Activated gamma-delta T cell (primary cell): ENCODE data around the gene CD209.

Experiments
- DNase-seq: peaks from one replicate; lab custom pipeline; 2025; lab: John Stamatoyannopoulos, UW

The CD209 gene

DNA sequence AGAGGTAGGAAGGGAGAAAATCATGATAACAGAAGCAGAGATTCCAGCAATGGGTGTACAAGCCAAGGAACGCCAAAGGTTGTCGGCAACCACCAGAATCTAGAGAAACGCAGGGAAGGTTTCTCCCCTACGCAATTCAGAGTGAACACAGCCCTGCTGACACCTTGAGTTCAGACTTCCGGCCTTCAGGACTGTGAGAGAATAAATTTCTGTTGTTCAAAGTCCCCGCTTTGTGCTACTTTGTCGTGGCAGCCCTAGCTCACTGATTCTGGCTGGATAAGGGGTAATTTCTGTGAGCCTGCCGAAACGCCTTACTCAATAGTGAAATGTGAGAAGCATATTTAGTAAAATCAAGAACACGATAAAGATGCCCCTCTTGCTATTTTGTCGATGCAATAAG, 10.1 kb downstream of the CD209 start:
- no peak for DNase-seq

DNA sequence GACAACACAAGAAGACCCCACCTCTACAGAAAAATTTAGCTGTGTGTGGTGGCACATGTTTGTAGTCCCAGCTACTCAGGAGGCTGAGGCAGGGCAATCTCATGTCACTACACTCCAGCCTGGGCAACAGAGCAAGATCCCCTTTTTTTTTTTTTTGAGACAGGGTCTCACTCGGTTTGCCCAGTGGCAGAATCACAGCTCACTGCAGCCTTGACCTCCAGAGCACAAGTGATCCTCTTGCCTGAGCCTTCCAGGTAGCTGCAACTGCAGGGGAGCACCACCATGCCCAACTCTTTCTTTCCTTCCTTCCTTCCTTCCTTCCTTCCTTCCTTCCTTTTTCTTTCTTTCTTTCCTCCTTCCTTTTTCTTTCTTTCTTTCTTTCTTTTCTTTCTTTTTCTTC, 11.2 kb downstream of the CD209 start:
- DNase-seq, result no peak

DNA sequence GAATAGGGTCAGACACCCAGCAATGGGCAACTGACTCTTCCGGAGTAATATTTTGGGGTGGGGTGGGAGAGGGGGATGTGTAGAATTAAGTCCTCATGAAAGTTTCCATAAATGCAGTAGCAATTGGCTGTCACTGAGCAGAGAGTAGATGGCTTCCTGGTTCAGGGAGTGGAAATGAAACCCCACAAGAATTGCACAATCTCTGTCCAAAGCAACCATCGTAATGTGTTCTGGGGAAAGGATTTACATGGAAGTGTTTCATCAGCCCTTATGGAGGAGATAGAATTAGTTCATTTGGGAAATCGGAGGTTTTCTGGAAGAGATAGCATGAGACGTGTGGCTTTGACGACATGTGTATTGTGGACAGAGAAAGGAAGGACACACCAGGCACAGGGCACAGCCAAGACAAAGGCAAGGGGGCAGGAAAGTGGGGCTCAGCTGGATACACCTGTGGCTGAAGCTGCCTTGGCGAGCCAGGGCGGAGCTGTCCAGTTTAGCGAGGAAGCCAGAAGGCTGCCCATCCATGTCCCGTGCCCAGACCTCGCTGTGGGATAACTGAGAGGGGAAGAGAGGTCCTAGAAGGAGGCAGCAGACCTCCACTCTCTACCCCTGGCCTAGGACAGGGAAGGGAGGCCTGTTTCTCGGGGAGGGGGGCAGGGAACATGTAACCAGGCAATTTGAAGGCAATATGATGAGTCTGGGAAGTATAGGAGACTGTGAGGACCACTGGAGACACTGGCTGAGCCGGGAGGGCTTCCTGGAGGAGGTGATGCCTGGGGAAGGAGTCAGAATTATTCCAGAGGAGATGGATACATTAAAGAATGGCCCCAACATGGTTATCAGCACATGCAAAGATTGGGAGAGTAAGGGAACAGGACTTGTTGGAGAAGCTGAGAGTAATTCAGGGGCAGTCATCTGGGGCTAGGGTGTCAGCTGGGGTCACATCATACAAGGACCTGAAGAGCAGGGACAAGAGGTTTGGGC, 12.8 kb downstream of the CD209 start:
- no peak for DNase-seq

DNA sequence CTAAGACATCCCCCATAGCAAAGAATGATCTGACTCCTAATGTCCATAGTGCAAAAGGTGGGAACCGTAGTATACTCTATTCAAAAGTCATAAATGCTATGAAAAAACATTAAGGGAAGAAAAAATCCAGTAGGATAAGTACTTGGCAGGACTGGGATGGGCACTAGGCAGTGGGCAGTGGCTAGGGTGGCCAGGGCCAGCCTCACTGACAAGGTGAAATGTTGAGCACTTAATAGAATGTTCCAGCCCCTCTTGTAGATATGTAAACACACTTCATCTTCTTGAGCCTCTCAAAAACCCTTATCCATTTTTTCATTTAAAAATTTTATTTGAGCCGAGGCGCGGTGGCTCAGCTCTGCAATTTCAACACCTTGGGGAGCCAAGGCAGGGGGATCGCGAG, 14.0 kb downstream of the CD209 start:
- no peak for DNase-seq

DNA sequence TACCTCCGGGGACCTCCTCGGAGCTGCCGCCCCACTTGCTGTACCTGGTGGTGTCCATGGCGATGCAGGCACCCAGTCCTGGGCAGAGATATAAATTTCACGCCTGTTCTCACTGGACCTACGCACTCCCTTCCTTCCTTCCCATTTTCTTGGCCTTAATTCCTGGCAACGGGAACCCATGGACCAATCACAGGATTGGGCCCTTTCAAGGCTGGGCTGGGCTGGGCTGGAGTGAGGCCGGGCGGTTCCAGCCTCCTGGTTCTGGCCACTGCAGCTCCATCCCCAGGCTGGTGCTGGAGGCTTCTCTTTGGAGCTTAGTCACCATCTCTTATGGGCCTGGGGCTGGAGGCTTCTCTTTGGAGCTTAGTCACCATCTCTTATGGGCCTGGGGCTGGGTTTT, 15.3 kb downstream of the CD209 start, which contains the start of gene CLEC4G:
CLEC4G (minus strand) TSS at position 66 of the 400 bp plus-strand sequence; CDS start at position 58, 8 bp downstream.
- no peak for DNase-seq

DNA sequence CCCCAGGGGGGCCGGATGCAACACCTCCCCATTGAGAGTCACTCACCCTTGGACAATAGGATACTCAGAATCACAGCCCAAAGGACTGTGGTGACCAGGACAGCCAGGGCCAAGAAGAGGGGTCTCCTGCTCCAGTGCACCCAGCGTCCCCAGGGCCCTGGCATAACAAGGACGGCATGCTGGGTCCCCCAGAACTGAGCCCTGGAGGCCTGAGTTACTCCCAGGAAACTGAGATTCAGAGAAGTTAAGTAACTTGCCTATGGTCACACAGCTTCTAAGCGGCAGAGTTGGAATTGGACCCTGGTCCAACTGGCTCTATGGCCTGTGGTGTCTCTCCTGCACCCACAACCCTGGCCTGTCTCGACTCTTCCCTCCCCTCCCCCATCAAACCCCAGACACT, 15.7 kb downstream of the CD209 start:
- no peak for DNase-seq

DNA sequence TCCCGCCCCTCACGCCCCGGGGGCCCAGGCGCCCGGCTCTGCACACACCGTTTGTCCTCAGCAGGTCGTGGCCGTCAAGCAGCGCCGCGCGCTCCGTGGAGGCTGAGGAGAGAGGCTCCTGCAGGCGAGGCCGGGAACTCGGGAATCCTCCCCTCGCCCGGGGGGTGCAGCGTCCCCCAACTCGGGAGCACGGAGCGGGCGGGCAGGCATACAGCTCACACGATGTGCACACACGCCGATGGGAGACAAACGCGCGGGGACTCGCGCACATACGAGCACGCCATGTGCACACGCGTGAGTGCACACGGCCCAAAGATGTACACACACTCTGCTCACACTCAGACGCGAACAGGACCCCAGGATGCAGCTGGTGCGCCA, 16.1 kb downstream of the CD209 start:
- DNase-seq, result no peak

DNA sequence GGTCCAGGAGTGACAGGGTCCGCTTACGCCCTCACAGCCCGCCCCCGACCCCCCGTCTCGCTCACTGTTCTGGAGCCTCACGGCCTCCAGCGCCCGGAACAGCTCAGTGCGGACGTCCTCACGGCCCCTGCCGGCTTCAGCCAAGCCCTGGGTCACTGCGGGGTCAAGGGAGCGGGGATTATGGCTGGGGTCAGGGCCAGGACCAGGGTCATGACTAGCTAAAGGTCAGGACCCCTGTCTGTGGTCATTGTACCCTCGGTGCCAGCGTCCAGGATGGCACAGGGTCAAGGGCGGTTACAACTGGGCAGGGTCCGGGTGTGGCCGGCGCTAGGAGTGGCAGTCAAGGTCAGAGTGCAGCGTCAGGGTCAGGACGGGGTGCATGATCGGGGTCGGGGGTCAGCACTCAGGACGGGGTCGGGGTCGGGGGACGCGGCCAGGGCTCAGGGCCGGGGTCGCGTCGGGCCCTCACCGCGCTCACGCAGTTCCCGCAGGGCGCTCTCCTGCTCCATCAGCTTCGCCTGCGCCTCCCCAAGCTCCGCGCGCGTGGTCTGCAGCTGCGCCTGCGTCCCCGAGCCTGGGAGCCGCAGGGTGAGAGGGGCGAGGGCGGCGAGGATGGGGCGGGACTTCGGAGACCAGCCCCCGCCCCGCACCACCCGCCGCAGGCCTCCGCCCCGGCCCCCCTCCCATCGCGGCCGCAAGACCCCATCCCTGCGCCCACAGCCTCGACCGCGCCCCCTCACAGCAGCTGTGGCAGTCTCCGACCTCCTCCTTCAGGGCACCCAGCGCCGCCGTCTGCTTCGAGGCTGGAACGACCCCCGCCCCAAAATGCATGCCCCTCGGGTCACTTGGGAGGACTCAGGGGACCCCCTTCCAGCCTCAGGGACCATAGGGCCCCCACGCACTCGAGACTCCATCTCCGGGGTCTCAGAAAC, 16.8 kb downstream of the CD209 start:
- DNase-seq, result no peak

DNA sequence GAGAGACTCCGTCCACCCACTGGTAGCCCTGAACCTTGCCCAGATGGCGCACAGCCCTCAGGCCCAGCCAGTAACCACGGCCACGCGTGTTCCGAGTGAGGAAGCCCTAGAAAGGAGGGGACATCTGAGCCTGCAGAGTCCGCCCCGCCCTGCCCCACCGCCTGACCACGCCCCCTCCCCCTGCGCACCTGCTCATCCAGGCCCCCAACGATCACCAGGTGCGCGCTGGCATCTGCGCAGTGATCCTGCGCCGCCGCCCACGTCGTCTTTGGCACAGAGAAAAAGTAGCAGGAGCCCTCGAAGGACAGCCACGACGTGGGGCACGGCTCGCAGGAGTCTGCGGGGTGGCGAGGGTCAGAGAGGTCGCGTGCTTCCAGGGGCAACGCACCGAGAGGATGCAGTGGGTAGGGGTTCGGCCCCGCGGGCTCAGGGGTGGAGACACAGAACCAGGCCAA, 17.5 kb downstream of the CD209 start:
- DNase-seq, result no peak

DNA sequence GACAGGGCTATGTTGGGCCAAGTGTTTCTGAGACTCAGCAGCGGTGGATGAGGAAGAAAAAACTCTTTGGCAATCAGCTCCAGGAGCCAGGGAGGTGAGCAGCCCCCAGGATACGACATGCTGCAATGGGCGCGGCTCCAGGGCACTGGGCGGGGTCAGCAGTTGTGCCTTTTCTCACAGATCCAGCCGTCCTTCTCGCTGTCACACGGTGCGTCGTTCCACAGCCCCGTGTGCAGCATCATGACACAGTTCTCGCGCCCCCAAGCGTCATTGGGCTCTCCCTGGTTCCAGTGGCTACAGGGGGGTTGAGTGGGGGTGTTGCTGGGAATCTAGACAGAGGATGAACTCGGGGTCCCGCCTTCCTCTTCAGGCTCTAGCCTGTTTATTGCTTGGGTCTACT, 18.1 kb downstream of the CD209 start:
- no peak for DNase-seq

DNA sequence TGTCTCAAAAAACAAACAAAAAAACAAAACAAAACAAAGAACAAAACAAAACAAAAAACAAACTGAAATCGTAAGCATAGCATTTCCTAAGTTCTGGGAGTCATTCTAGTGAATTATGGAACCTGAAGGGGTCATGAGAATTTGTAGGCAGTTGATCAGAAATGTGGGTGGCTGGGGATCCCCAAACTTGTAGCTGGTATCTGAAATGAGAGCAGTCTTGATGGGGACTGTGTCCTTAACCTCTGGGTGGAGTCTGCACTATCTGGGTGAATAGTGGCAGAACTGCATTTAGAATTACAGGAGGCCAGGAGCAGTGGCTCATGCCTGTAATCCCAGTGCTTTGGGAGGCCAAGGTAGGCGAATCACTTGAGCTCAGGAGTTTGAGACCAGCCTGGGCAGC, 21.5 kb downstream of the CD209 start:
- DNase-seq, result no peak

DNA sequence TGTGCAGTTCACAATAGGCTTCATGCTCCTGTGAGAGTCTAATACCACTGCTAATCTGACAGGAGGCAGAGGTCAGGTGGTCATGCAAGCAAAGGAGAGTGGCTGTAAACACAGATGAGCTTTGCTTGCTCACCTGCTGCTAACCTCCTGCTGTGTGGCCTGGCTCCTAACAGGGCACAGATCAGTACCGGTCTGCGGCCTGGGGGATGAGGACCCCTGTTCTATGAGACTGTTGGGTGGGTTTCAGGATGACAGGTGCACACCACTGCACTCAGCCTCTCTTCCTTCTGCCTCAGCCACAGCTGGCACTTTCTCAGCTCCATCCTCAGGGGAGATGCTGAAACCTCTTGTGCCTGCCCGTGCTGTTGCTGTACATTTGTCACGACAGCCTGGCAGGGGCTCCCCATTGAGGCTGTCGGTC, 25.1 kb downstream of the CD209 start:
- no peak for DNase-seq

DNA sequence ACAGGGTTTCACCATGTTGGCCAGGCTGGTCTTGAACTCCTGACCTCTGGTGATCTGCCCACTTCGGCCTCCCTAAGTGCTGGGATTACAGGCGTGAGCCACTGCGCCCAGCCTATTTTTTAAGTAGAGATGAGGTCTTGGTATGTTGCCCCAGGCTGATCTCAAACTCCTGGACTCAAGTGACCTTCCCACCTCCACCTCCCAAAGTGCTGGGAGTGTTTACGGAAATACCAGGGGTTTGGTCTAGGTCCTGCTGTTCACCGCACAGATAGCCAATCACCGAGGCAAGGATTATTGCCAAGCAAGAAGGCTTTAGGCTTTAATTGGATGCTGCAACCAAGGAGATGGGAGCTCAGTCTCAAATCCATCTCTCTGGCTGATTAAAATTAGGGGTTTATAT, 27.0 kb downstream of the CD209 start:
- no peak for DNase-seq

DNA sequence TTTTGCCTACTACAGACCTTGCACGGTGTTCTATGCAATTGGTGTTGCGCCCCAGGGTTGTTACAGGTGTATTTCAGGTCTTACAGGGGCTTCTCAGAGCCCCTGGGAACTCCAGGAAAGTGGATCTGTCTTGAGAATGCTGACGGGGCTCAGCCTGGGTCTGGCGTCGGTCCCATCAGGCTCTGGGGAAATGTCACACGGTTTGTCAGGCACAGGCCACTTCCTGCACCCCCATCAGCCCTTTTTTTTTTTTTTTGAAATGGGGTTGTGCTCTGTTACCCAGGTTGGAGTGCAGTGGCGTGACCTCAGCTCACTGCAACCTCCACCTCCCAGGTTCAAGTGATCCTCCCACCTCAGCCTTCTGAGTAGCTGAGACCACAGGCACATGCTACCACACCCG, 28.7 kb downstream of the CD209 start:
- no peak for DNase-seq

DNA sequence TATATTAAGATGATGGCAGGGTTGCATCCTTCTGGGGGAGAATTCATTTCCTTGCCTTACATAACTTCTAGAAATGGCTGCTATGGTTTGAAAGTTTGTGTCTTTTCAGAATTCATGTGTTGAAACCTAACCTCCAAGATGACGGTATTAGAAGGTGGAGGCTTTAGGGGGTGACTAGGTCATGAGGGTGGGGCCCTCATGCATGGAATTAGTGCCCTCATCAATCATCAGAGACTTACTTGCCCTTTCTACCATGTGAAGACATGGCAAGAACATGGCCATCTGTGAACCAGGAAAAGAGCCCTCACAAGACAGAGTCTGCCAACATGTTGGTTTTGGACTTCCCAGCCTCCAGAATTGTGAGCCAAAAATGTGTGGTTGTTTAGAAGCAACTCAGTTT, 30.6 kb downstream of the CD209 start:
- DNase-seq, result no peak

DNA sequence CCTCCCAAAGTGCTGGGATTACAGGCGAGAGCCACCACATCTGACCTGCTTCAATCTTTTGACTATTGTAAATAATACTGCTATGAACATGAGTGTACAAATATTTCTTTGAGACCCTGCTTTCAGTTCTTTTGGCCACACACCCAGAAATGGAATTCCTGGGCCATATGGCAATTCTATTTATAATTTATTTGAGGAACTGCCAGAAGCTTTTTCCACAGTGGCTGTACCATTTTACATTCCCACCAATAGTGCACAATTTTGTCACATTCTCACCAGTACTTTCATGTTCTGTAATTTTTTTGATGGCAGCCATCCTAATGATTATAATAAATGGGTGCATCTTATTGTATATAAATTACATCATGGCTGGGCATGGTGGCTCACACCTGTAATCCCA, 31.7 kb downstream of the CD209 start:
- no peak for DNase-seq

DNA sequence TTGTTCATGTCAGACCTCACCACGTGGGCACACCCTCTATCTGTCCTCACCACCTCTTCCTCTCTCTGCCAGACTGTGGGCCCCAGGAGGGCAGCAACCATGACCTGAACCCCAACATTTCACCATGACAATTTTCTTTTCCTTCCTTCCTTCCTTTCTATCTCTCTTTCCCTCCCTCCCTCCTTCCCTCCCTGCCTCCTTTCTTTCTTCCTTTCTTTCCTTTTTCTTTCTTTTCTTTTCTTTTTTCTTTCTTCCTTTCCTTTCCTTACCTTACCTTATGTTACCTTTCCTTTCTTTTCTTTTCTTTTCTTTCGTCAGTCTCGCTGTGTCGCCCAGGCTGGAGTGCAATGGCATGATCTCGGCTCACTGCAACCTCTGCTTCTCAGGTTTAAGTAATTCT, 36.7 kb downstream of the CD209 start:
- DNase-seq, result no peak

DNA sequence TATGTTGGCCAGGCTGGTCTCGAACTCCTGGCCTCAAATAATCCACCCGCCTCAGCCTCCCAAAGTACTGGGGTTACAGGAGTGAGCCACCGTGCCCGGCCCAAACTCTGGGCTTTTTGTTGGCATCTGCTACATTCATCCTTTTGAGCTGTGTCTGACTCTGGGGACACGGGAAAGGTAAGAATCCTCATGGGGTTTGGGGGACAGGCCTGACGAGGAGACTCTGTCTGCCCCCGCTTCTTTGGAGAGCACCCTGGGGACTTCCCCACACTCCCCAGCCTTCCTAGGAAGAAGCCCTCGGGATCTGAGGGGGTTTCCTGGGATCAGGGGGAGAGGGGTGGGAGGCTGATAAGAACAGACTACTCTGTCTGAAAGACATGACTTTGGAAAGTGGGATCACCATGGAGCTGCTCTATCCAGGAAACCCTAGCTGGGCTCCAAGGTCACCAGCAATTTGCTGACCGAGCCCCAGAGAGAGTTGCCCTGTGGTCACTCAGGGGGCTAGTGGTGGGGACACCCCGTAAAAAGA, 37.3 kb downstream of the CD209 start:
- no peak for DNase-seq

DNA sequence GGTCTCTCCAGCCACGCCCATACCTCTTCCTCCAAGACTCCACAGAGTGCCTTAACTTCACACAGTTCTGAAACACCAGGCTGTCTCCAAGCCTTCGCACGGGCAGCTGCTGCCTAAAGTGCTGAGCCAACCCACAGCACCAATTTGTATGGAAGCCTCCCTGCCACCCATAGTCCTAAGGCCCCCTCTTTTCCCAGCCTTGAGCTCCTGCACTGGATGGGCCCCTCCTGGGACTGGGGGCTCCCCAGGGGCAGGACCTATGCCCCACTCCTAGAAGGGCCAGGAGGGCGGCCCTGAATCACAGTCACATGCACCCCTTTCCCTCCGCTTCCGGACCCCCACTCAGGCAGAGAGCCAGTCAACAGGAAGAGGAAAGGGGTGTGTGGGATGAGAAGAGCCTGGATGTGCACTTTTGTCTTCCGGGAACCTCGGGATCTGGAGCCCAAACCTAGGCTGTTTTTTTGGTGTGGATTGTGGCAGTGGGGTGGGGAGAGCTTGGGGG, 40.3 kb downstream of the CD209 start:
- no peak for DNase-seq

DNA sequence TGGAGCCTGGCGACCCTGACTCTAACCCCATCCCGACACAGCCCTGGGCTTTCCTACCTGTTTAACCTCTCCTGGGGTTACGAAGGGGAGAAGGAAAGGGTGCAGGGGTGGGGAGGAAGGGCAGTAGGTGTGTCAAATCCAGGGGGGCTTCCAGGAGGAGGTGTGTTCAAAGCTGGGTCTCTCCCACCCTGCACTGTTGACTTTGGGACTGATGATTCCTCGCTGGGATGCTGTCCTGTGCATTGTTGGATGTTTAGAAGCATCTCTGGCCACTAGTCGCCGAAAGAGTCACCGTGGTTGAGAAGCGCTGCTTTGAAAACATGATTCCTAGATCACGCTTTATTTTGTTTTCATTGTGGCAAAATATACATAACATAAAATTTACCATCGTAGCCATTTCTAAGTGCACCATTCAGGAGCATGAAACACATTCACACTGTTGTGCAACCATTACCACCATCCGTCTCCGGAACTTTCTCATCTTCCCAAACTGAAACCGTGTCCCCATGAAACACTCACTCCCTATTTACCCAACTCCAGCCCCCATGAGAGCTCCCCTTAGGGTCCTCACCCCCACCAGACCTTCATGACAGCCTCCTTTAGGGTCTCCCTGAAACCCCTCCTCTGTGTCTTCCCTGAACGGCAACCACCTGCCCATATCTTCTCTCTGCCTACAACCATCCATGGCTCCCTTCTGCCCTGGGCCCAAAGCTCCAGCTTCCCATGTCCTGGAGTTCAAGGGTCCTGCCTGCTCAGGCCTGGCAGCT, 41.0 kb downstream of the CD209 start:
- DNase-seq, result no peak
